Natural killer cell (primary cell): ENCODE data around the gene BUD13. TPM values are rescaled to one million over a fixed set of nuclear protein-coding genes. Genes with fewer than 3 reads are reported as not detected.
A peak's percentile ranks its signal among the peaks of the same experiment; 100 is the strongest.

Source experiments
- ATAC-seq, 3 donors: fragments of 150-1000 bp in 2 of 3; fragments of 200-7000 bp in 1 of 3; cut with Tn5 transposase; 1 replicate in 1 of 3; 2 replicates in 2 of 3; pipeline ENCODE4 v1.10.0; 2021; ENCODE audit warnings: mild to moderate bottlenecking in 2 of 3, moderate library complexity in 2 of 3
- DNase-seq, 2 donors: peaks; one replicate each; pipeline versions ENCODE4 v3.0.0 to v3.0.0-alpha.2; 2013 to 2021; ENCODE audit warnings: mixed read lengths in 1 of 2
- H3K27ac ChIP-seq: one replicate; pipeline ENCODE4 v1.5.1; 2013; ENCODE audit warnings: mild to moderate bottlenecking, low read length
- H3K27me3 ChIP-seq: one replicate; pipeline ENCODE4 v1.6.1; 2013; ENCODE audit warnings: low read length; ENCODE audit not compliant: control insufficient read depth, insufficient read depth
- H3K36me3 ChIP-seq: one replicate; pipeline ENCODE4 v1.6.1; 2013; ENCODE audit warnings: low read length; ENCODE audit not compliant: control insufficient read depth, insufficient read depth
- H3K4me1 ChIP-seq: one replicate; pipeline ENCODE4 v1.6.1; 2013; ENCODE audit warnings: low read length; ENCODE audit not compliant: control insufficient read depth, insufficient read depth
- H3K4me3 ChIP-seq: one replicate; pipeline ENCODE4 v1.5.1; 2013; ENCODE audit warnings: low read length
- H3K9me3 ChIP-seq: one replicate; pipeline ENCODE4 v1.6.1; 2013; ENCODE audit warnings: low read length; ENCODE audit not compliant: control insufficient read depth, insufficient read depth
- H3K27ac Mint-ChIP-seq, 2 donors: one replicate each; pipeline ENCODE4 v1.8.0; 2022; ENCODE audit warnings: mild to moderate bottlenecking in 2 of 2, mixed read lengths in 2 of 2, moderate library complexity in 1 of 2
- H3K27me3 Mint-ChIP-seq, 2 donors: one replicate each; pipeline ENCODE4 v1.8.0; 2022; ENCODE audit warnings: low read depth in 2 of 2, mixed read lengths in 2 of 2
- H3K36me3 Mint-ChIP-seq: one replicate; pipeline ENCODE4 v1.8.0; 2022; ENCODE audit warnings: mixed read lengths
- H3K4me1 Mint-ChIP-seq, 2 donors: one replicate each; pipeline ENCODE4 v1.8.0; 2022; ENCODE audit warnings: mixed read lengths in 2 of 2
- H3K4me3 Mint-ChIP-seq: one replicate; pipeline ENCODE4 v1.8.0; 2022; ENCODE audit warnings: mild to moderate bottlenecking, moderate library complexity, mixed read lengths
- H3K9me3 Mint-ChIP-seq, 2 donors: one replicate each; pipeline ENCODE4 v1.8.0; 2022; ENCODE audit warnings: mixed read lengths in 2 of 2
- CTCF ChIP-seq: fragments of 200-600 bp; IDR thresholded peaks from one replicate; pipeline ENCODE4 v1.8.0; 2022; ENCODE audit warnings: antibody characterized with exemption
- WGBS: methylation state at CpG from one replicate; pipeline ENCODE4 v1.1.7; 2013; ENCODE audit warnings: missing lambda C conversion rate; ENCODE audit not compliant: insufficient coverage; 5-methylcytosine and 5-hydroxymethylcytosine counted together
- intact Hi-C: fragments of 100-400 bp; cut with micrococcal nuclease; formaldehyde crosslinking; loops from one replicate; pipeline ENCODE4 v1.14.2; 2022
- total RNA-seq, 4 donors: library from RNA; stranded (reverse); fragments of 120-200 nt in 1 of 4; gene quantifications; one replicate each; pipeline versions ENCODE4 v1.2.3 to v1.2.4, GENCODE V29; 2013 to 2022

The BUD13 gene
- total RNA-seq, 3 donors from 2014 or later (not counting 1 experiment from before 2014, with no cell fraction given) = 13.5 to 16.0 (median 13.7) TPM

GRCh38 chr11:116782728-116783127, 9.9 kb upstream of the BUD13 start:
- Histone ChIP-seq H3K4me1 (peaks cover 11% of the 10 kb centered on the region), H3K4me3 (no peak overlapping the region), H3K36me3 (peaks cover 83% of the 10 kb centered on the region), H3K27ac (no peak overlapping the region), H3K9me3 (no peaks in the 10 kb centered on the region), H3K27me3 (no peaks in the 10 kb centered on the region)
- no peak overlapping the region for H3K4me3 Mint-ChIP-seq
- intact Hi-C loops = no loop called here
- no peaks in the 10 kb centered on the region for H3K9me3 Mint-ChIP-seq
- no peak overlapping the region for H3K27ac Mint-ChIP-seq
- ATAC-seq (no peak), DNase-seq (no peak)
- no peak for TF ChIP-seq CTCF
- H3K4me1 Mint-ChIP-seq = peaks cover 20 to 27% of the 10 kb centered on the region in 2 donors
- no peaks in the 10 kb centered on the region for H3K27me3 Mint-ChIP-seq
- WGBS = 78% methylated on average over 4 of the region's 4 CpGs
- peaks cover 27% of the 10 kb centered on the region for H3K36me3 Mint-ChIP-seq

- Mint-ChIP-seq H3K9me3 (no peaks in the 10 kb centered on the region), H3K4me1 (peaks cover 4 to 11% of the 10 kb centered on the region in 2 donors), H3K4me3 (no peak overlapping the region), H3K27ac (no peak overlapping the region), H3K27me3 (no peaks in the 10 kb centered on the region), H3K36me3 (peaks cover 16% of the 10 kb centered on the region)
- peaks cover 59% of the 10 kb centered on the region for H3K36me3 ChIP-seq
- no peaks in the 10 kb centered on the region for H3K4me1 ChIP-seq
- no peak overlapping the region for H3K4me3 ChIP-seq
- ATAC-seq = no peak
- intact Hi-C loops = no loop called here
- DNase-seq = no peak
- WGBS = 95% methylated on average over 4 of the region's 4 CpGs
- no peak overlapping the region for H3K27ac ChIP-seq
- TF ChIP-seq CTCF = no peak
- no peaks in the 10 kb centered on the region for H3K9me3 ChIP-seq
- no peaks in the 10 kb centered on the region for H3K27me3 ChIP-seq
These were observed 5.8 kb upstream of the BUD13 start for GRCh38 chr11:116778556-116778955.

- Mint-ChIP-seq H3K4me1 (peaks cover 14 to 15% of the 10 kb centered on the region in 2 donors), H3K27me3 (no peaks in the 10 kb centered on the region), H3K27ac (peak overlapping the region in 1 of 2 donors; percentile 0), H3K4me3 (no peak overlapping the region), H3K9me3 (no peaks in the 10 kb centered on the region), H3K36me3 (peaks cover 16% of the 10 kb centered on the region)
- Histone ChIP-seq H3K36me3 (peaks cover 44% of the 10 kb centered on the region), H3K27ac (no peak overlapping the region), H3K4me1 (peaks cover 8% of the 10 kb centered on the region), H3K9me3 (no peaks in the 10 kb centered on the region), H3K27me3 (no peaks in the 10 kb centered on the region), H3K4me3 (no peak overlapping the region)
- 95% methylated on average over 7 of the region's 7 CpGs for WGBS
- intact Hi-C loops = no loop called here
- DNase-seq = no peak
- TF ChIP-seq CTCF = no peak
- ATAC-seq = no peak
These were observed 4.3 kb upstream of the BUD13 start for GRCh38 chr11:116777056-116777455.

DNA sequence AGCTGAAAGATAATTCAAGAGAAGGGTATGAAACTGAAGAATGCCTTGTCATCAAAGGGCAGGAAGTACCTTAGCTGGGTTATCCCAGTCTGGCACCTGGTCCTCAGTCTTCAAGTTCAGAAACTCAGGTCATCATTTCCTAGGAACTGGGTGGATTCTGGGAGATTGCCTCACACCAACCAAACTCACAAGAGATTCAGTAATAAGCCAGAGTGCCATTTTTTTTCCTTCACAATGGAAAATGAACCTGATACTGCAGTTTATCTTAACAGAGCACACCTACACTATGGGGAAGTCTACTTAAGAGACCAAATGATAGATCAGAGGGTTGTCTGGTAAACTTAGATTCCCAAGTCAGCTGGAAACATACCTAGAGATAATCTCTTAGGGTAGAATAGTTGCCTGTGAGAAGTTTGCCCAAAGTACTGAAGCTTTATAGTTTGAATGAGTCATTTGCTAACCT, 3.8 kb upstream of the BUD13 start:
- Mint-ChIP-seq H3K9me3 (no peaks in the 10 kb centered on the region), H3K27ac (peak overlapping the region in 1 of 2 donors; percentile 0), H3K36me3 (peaks cover 16% of the 10 kb centered on the region), H3K27me3 (no peaks in the 10 kb centered on the region), H3K4me3 (no peak overlapping the region), H3K4me1 (peaks cover 19 to 20% of the 10 kb centered on the region in 2 donors)
- peaks cover 13% of the 10 kb centered on the region for H3K4me1 ChIP-seq
- TF ChIP-seq CTCF = no peak
- no peak overlapping the region for H3K4me3 ChIP-seq
- no peak overlapping the region for H3K27ac ChIP-seq
- H3K36me3 ChIP-seq = peaks cover 42% of the 10 kb centered on the region
- DNase-seq (no peak), ATAC-seq (no peak)
- no peaks in the 10 kb centered on the region for H3K27me3 ChIP-seq
- intact Hi-C loops = no loop called here
- no peaks in the 10 kb centered on the region for H3K9me3 ChIP-seq
